Esophagus (tissue), 2 donors: ENCODE measurements around the gene FALEC. TPM values are rescaled to one million over a fixed set of nuclear protein-coding genes. Genes with fewer than 3 reads are reported as not detected.
"Not testable (repeated sequence)": the region's sequence is repeated elsewhere in the genome, so short reads cannot be mapped to it uniquely, and the experiment has no call there.

ENCODE experiments used
- H3K27ac ChIP-seq, 2 donors: one replicate each; pipeline ENCODE4 v1.5.1; 2013; ENCODE audit warnings: low read depth in 2 of 2, mild to moderate bottlenecking in 2 of 2, inconsistent platforms in 1 of 2, low read length in 1 of 2, moderate library complexity in 1 of 2
- H3K27me3 ChIP-seq, 2 donors: one replicate each; pipeline ENCODE4 v1.6.1; 2013; ENCODE audit warnings: low read length in 2 of 2, control low read depth in 1 of 2, mild to moderate bottlenecking in 1 of 2; ENCODE audit not compliant: insufficient read depth in 2 of 2, control insufficient read depth in 1 of 2
- H3K36me3 ChIP-seq, 2 donors: one replicate each; pipeline ENCODE4 v1.6.1; 2013; ENCODE audit warnings: low read length in 1 of 2; ENCODE audit not compliant: control insufficient read depth in 2 of 2, insufficient read depth in 2 of 2
- H3K4me1 ChIP-seq, 2 donors: one replicate each; pipeline ENCODE4 v1.6.1; 2013; ENCODE audit warnings: low read length in 1 of 2; ENCODE audit not compliant: control insufficient read depth in 2 of 2, insufficient read depth in 2 of 2
- H3K4me3 ChIP-seq, 2 donors: one replicate each; pipeline ENCODE4 v1.5.1; 2013; ENCODE audit warnings: low read length in 2 of 2, mild to moderate bottlenecking in 2 of 2, low read depth in 1 of 2, moderate library complexity in 1 of 2
- H3K9me3 ChIP-seq, 2 donors: one replicate each; pipeline ENCODE4 v1.6.1; 2013; ENCODE audit warnings: mild to moderate bottlenecking in 2 of 2, low read depth in 1 of 2, low read length in 1 of 2, moderate library complexity in 1 of 2; ENCODE audit not compliant: control insufficient read depth in 2 of 2, insufficient read depth in 1 of 2
- WGBS, 2 donors: extraction: QIAGEN DNeasy Blood & Tissue Kit; methylation state at CpG; one replicate each; pipeline ENCODE4 v1.1.7; 2013; 5-methylcytosine and 5-hydroxymethylcytosine counted together
- polyA plus RNA-seq, 2 donors: library from polyadenylated mRNA; stranded (reverse); fragments of 200-250 nt; gene quantifications; one replicate each; pipeline ENCODE4 v1.2.3, GENCODE V29; 2013
- donor health status: healthy with polysubstance abuse.
- donor health status: Bipolar disorder and iron deficiency.

Gene FALEC
- polyA plus RNA-seq, 2 donors, result 2.1 to 4.6 TPM

- Histone ChIP-seq H3K9me3 (no peaks in the 10 kb centered on the region), H3K4me3 (peak overlapping the region; percentile 45 to 48), H3K36me3 (peaks cover 0 to 10% of the 10 kb centered on the region in 2 donors), H3K27me3 (no peaks in the 10 kb centered on the region), H3K27ac (peak overlapping the region; percentile 99), H3K4me1 (peaks cover 12 to 17% of the 10 kb centered on the region in 2 donors)
- 0% methylated on average over 30 to 32 of the region's 32 CpGs for WGBS, 2 donors
Measured at GRCh38 chr1:150561254-150561973, 45.9 kb downstream of the FALEC start.

GRCh38 chr1:150561974-150562445 is 46.5 kb downstream of the FALEC start:
- 1% methylated on average over 18 of the region's 18 CpGs for WGBS, 2 donors
- H3K9me3 ChIP-seq, result no peaks in the 10 kb centered on the region
- H3K4me3 ChIP-seq, result peak overlapping the region; percentile 45 to 48
- H3K4me1 ChIP-seq, result peaks cover 12 to 23% of the 10 kb centered on the region in 2 donors
- H3K36me3 ChIP-seq, result peaks cover 0 to 8% of the 10 kb centered on the region in 2 donors
- no peaks in the 10 kb centered on the region for H3K27me3 ChIP-seq
- H3K27ac ChIP-seq, result peak overlapping the region; percentile 99

GRCh38 chr1:150562446-150563339 is 47.1 kb downstream of the FALEC start:
- WGBS, 2 donors, result 8 to 11% methylated on average over 4 of the region's 4 CpGs
- Histone ChIP-seq H3K4me3 (peak overlapping the region; percentile 45 to 48), H3K4me1 (peaks cover 12 to 27% of the 10 kb centered on the region in 2 donors), H3K36me3 (peaks cover 0 to 3% of the 10 kb centered on the region in 2 donors), H3K27ac (peak overlapping the region; percentile 99), H3K27me3 (no peaks in the 10 kb centered on the region), H3K9me3 (no peaks in the 10 kb centered on the region)

- Histone ChIP-seq H3K9me3 (no peaks in the 10 kb centered on the region), H3K4me3 (peak overlapping the region in 1 of 2 donors; percentile 12), H3K4me1 (peaks cover 12 to 29% of the 10 kb centered on the region in 2 donors), H3K27ac (peak overlapping the region; percentile 99), H3K27me3 (no peaks in the 10 kb centered on the region), H3K36me3 (peaks cover 0 to 3% of the 10 kb centered on the region in 2 donors)
- WGBS, 2 donors, result 4 to 15% methylated on average over 4 of the region's 4 CpGs
Measured at GRCh38 chr1:150563340-150564038, 47.9 kb downstream of the FALEC start.

GRCh38 chr1:150564051-150564991 is 48.8 kb downstream of the FALEC start:
- H3K4me1 ChIP-seq, result peaks cover 12 to 32% of the 10 kb centered on the region in 2 donors
- H3K27ac ChIP-seq, result peak overlapping the region; percentile 99
- no peak overlapping the region for H3K4me3 ChIP-seq
- H3K9me3 ChIP-seq, result no peaks in the 10 kb centered on the region
- WGBS, 2 donors, result 46 to 65% methylated on average over 5 of the region's 5 CpGs
- no peaks in the 10 kb centered on the region for H3K36me3 ChIP-seq
- H3K27me3 ChIP-seq, result no peaks in the 10 kb centered on the region

GRCh38 chr1:150565240-150565991 is 49.9 kb downstream of the FALEC start:
- peak overlapping the region; percentile 57 to 99 for H3K27ac ChIP-seq
- H3K27me3 ChIP-seq, H3K4me3 ChIP-seq, H3K9me3 ChIP-seq, H3K36me3 ChIP-seq: not testable (repeated sequence)
- peaks cover 6 to 34% of the 10 kb centered on the region in 2 donors for H3K4me1 ChIP-seq
- 81 to 84% methylated on average over 14 of the region's 14 CpGs for WGBS, 2 donors

GRCh38 chr1:150566589-150567340 is 51.2 kb downstream of the FALEC start:
- H3K27ac ChIP-seq, result peak overlapping the region; percentile 93 to 98
- H3K36me3 ChIP-seq, result no peaks in the 10 kb centered on the region
- no peaks in the 10 kb centered on the region for H3K9me3 ChIP-seq
- 75 to 79% methylated on average over 12 of the region's 12 CpGs for WGBS, 2 donors
- no peak overlapping the region for H3K4me3 ChIP-seq
- no peaks in the 10 kb centered on the region for H3K27me3 ChIP-seq
- H3K4me1 ChIP-seq, result peaks cover 6 to 34% of the 10 kb centered on the region in 2 donors

- WGBS, 2 donors, result 9 to 17% methylated on average over 3 of the region's 3 CpGs
- peak overlapping the region; percentile 93 to 98 for H3K27ac ChIP-seq
- no peaks in the 10 kb centered on the region for H3K36me3 ChIP-seq
- H3K9me3 ChIP-seq, result no peaks in the 10 kb centered on the region
- H3K27me3 ChIP-seq, result no peaks in the 10 kb centered on the region
- peaks cover 6 to 32% of the 10 kb centered on the region in 2 donors for H3K4me1 ChIP-seq
- peak overlapping the region in 1 of 2 donors; percentile 36 for H3K4me3 ChIP-seq
Measured at GRCh38 chr1:150567341-150567716, 51.8 kb downstream of the FALEC start.
